Measurements from ENCODE around the gene PAMR1. TPM values are rescaled to one million over a fixed set of nuclear protein-coding genes. Genes with fewer than 3 reads are reported as not detected.

Gene PAMR1
- total and polyA plus RNA-seq, 4 experiments from 2014 or later: not detected

GRCh38 chr11:35458846-35459245, 66.6 kb downstream of the PAMR1 start:
- Histone ChIP-seq H3K27me3 (ENCODE audit: insufficient read depth, low read length) (no peaks in the 10 kb centered on the region), H3K9me3 (ENCODE audit: control insufficient read depth in 1 of 2, low read length in 2 of 2) (no peaks in the 10 kb centered on the region), H3K4me1 (ENCODE audit: insufficient read depth, low read length) (no peaks in the 10 kb centered on the region), H3K27ac (ENCODE audit: low read depth, low read length) (no peak overlapping the region), H3K4me3 (ENCODE audit: low read length in 2 of 2) (no peak overlapping the region), H3K36me3 (ENCODE audit: insufficient read depth, low read length) (no peaks in the 10 kb centered on the region)
- Mint-ChIP-seq H3K27ac (no peak overlapping the region), H3K27me3 (peaks cover 17 to 31% of the 10 kb centered on the region in 2 donors), H3K9me3 (no peaks in the 10 kb centered on the region), H3K4me1 (no peaks in the 10 kb centered on the region), H3K36me3 (no peaks in the 10 kb centered on the region), H3K4me3 (no peak overlapping the region)
- CTCF ChIA-PET (ENCODE audit: partially characterized antibody): no interaction called here
- POLR2A ChIA-PET (ENCODE audit: partially characterized antibody): no interaction called here
- intact Hi-C loops (cut with micrococcal nuclease): no loop called here
- DNase-seq: no peak

- no peaks in the 10 kb centered on the region for H3K9me3 ChIP-seq (ENCODE audit: control insufficient read depth in 1 of 2, low read length in 2 of 2)
- H3K4me3 ChIP-seq (ENCODE audit: low read length in 2 of 2): no peak overlapping the region
- H3K27ac ChIP-seq (ENCODE audit: low read depth, low read length): no peak overlapping the region
- CTCF ChIA-PET (ENCODE audit: partially characterized antibody): no interaction called here
- no peaks in the 10 kb centered on the region for H3K36me3 Mint-ChIP-seq
- DNase-seq: no peak
- intact Hi-C loops (cut with micrococcal nuclease): no loop called here
- no peaks in the 10 kb centered on the region for H3K27me3 ChIP-seq (ENCODE audit: insufficient read depth, low read length)
- no peak overlapping the region for H3K27ac Mint-ChIP-seq
- peaks cover 0 to 9% (median 6%) of the 10 kb centered on the region in 8 donors for H3K9me3 Mint-ChIP-seq
- POLR2A ChIA-PET (ENCODE audit: partially characterized antibody): no interaction called here
- H3K4me3 Mint-ChIP-seq: no peak overlapping the region
- H3K27me3 Mint-ChIP-seq: peaks cover 22 to 33% of the 10 kb centered on the region in 2 donors
- H3K4me1 Mint-ChIP-seq: no peaks in the 10 kb centered on the region
- no peaks in the 10 kb centered on the region for H3K4me1 ChIP-seq (ENCODE audit: insufficient read depth, low read length)
- H3K36me3 ChIP-seq (ENCODE audit: insufficient read depth, low read length): no peaks in the 10 kb centered on the region
These were observed 71.1 kb downstream of the PAMR1 start for GRCh38 chr11:35454362-35454761.

- Histone ChIP-seq H3K27me3 (ENCODE audit: insufficient read depth, low read length) (no peaks in the 10 kb centered on the region), H3K27ac (ENCODE audit: low read depth, low read length) (no peak overlapping the region), H3K36me3 (ENCODE audit: insufficient read depth, low read length) (no peaks in the 10 kb centered on the region), H3K9me3 (ENCODE audit: control insufficient read depth in 1 of 2, low read length in 2 of 2) (no peaks in the 10 kb centered on the region), H3K4me1 (ENCODE audit: insufficient read depth, low read length) (no peaks in the 10 kb centered on the region), H3K4me3 (ENCODE audit: low read length in 2 of 2) (no peak overlapping the region)
- ChIA-PET POLR2A (ENCODE audit: partially characterized antibody) (no interaction called here), CTCF (ENCODE audit: partially characterized antibody) (no interaction called here)
- DNase-seq: no peak
- H3K4me3 Mint-ChIP-seq: no peak overlapping the region
- peaks cover 22 to 37% of the 10 kb centered on the region in 2 donors for H3K27me3 Mint-ChIP-seq
- intact Hi-C loops (cut with micrococcal nuclease): no loop called here
- peaks cover 0 to 2% (median 0%) of the 10 kb centered on the region in 8 donors for H3K9me3 Mint-ChIP-seq
- H3K27ac Mint-ChIP-seq: peak overlapping the region in 1 of 7 donors; percentile 7
- H3K36me3 Mint-ChIP-seq: no peaks in the 10 kb centered on the region
- H3K4me1 Mint-ChIP-seq: no peaks in the 10 kb centered on the region
These were observed 88.7 kb downstream of the PAMR1 start for GRCh38 chr11:35436581-35437250.

GRCh38 chr11:35433588-35433987, 91.8 kb downstream of the PAMR1 start:
- Mint-ChIP-seq H3K27me3 (peaks cover 25 to 40% of the 10 kb centered on the region in 2 donors), H3K4me3 (no peak overlapping the region), H3K27ac (peak overlapping the region in 1 of 7 donors; percentile 1), H3K36me3 (no peaks in the 10 kb centered on the region), H3K9me3 (no peaks in the 10 kb centered on the region), H3K4me1 (no peaks in the 10 kb centered on the region)
- Histone ChIP-seq H3K9me3 (ENCODE audit: control insufficient read depth in 1 of 2, low read length in 2 of 2) (no peaks in the 10 kb centered on the region), H3K4me1 (ENCODE audit: insufficient read depth, low read length) (no peaks in the 10 kb centered on the region), H3K27me3 (ENCODE audit: insufficient read depth, low read length) (no peaks in the 10 kb centered on the region), H3K36me3 (ENCODE audit: insufficient read depth, low read length) (no peaks in the 10 kb centered on the region), H3K4me3 (ENCODE audit: low read length in 2 of 2) (no peak overlapping the region), H3K27ac (ENCODE audit: low read depth, low read length) (no peak overlapping the region)
- DNase-seq: no peak
- CTCF ChIA-PET (ENCODE audit: partially characterized antibody): no interaction called here
- intact Hi-C loops (cut with micrococcal nuclease): no loop called here
- POLR2A ChIA-PET (ENCODE audit: partially characterized antibody): no interaction called here

GRCh38 chr11:35432464-35432863, 93.0 kb downstream of the PAMR1 start:
- CTCF ChIA-PET (ENCODE audit: partially characterized antibody): no interaction called here
- no peaks in the 10 kb centered on the region for H3K36me3 Mint-ChIP-seq
- H3K27ac Mint-ChIP-seq: no peak overlapping the region
- Histone ChIP-seq H3K27ac (ENCODE audit: low read depth, low read length) (no peak overlapping the region), H3K27me3 (ENCODE audit: insufficient read depth, low read length) (no peaks in the 10 kb centered on the region), H3K36me3 (ENCODE audit: insufficient read depth, low read length) (no peaks in the 10 kb centered on the region), H3K4me1 (ENCODE audit: insufficient read depth, low read length) (no peaks in the 10 kb centered on the region), H3K4me3 (ENCODE audit: low read length in 2 of 2) (no peak overlapping the region), H3K9me3 (ENCODE audit: control insufficient read depth in 1 of 2, low read length in 2 of 2) (no peaks in the 10 kb centered on the region)
- no peak for DNase-seq
- H3K4me1 Mint-ChIP-seq: no peaks in the 10 kb centered on the region
- POLR2A ChIA-PET (ENCODE audit: partially characterized antibody): no interaction called here
- H3K27me3 Mint-ChIP-seq: peaks cover 28 to 47% of the 10 kb centered on the region in 2 donors
- no peaks in the 10 kb centered on the region for H3K9me3 Mint-ChIP-seq
- H3K4me3 Mint-ChIP-seq: no peak overlapping the region
- intact Hi-C loops (cut with micrococcal nuclease): no loop called here

GRCh38 chr11:35427071-35427470, 98.3 kb downstream of the PAMR1 start:
- Mint-ChIP-seq H3K4me3 (no peak overlapping the region), H3K27me3 (peaks cover 48 to 66% of the 10 kb centered on the region in 2 donors), H3K36me3 (no peaks in the 10 kb centered on the region), H3K4me1 (no peaks in the 10 kb centered on the region), H3K27ac (no peak overlapping the region), H3K9me3 (no peaks in the 10 kb centered on the region)
- Histone ChIP-seq H3K4me1 (ENCODE audit: insufficient read depth, low read length) (no peaks in the 10 kb centered on the region), H3K36me3 (ENCODE audit: insufficient read depth, low read length) (no peaks in the 10 kb centered on the region), H3K4me3 (ENCODE audit: low read length in 2 of 2) (no peak overlapping the region), H3K27me3 (ENCODE audit: insufficient read depth, low read length) (peaks cover 4% of the 10 kb centered on the region), H3K27ac (ENCODE audit: low read depth, low read length) (no peak overlapping the region), H3K9me3 (ENCODE audit: control insufficient read depth in 1 of 2, low read length in 2 of 2) (no peaks in the 10 kb centered on the region)
- no peak for DNase-seq
- ChIA-PET CTCF (ENCODE audit: partially characterized antibody) (no interaction called here), POLR2A (ENCODE audit: partially characterized antibody) (no interaction called here)
- intact Hi-C loops (cut with micrococcal nuclease): no loop called here

- Mint-ChIP-seq H3K27ac (no peak overlapping the region), H3K9me3 (no peaks in the 10 kb centered on the region), H3K4me3 (no peak overlapping the region), H3K36me3 (no peaks in the 10 kb centered on the region), H3K4me1 (peaks cover 0 to under 1% (median 0%) of the 10 kb centered on the region in 4 donors), H3K27me3 (peaks cover 54 to 62% of the 10 kb centered on the region in 2 donors)
- intact Hi-C loops (cut with micrococcal nuclease): no loop called here
- Histone ChIP-seq H3K27ac (ENCODE audit: low read depth, low read length) (no peak overlapping the region), H3K4me3 (ENCODE audit: low read length in 2 of 2) (no peak overlapping the region), H3K9me3 (ENCODE audit: control insufficient read depth in 1 of 2, low read length in 2 of 2) (no peaks in the 10 kb centered on the region), H3K36me3 (ENCODE audit: insufficient read depth, low read length) (no peaks in the 10 kb centered on the region), H3K27me3 (ENCODE audit: insufficient read depth, low read length) (peaks cover 11% of the 10 kb centered on the region), H3K4me1 (ENCODE audit: insufficient read depth, low read length) (no peaks in the 10 kb centered on the region)
- ChIA-PET CTCF (ENCODE audit: partially characterized antibody) (no interaction called here), POLR2A (ENCODE audit: partially characterized antibody) (no interaction called here)
- no peak for DNase-seq
These were observed 99.1 kb downstream of the PAMR1 start for GRCh38 chr11:35426351-35426750.
